H9 (cell line): ENCODE measurements around the gene CDKN2B. TPM values are rescaled to one million over a fixed set of nuclear protein-coding genes. Genes with fewer than 3 reads are reported as not detected.

Source experiments
- DNase-seq: peaks from one replicate; pipeline ENCODE4 v3.0.0-alpha.2; 2017
- H2AFZ ChIP-seq: one replicate; pipeline ENCODE4 v1.6.1; 2013; ENCODE audit warnings: mild to moderate bottlenecking, low read length, control low read depth, moderate library complexity
- H2AK5ac ChIP-seq: 2 replicates; pipeline ENCODE4 v1.6.1; 2013; ENCODE audit warnings: low read length, control low read depth, mixed read lengths; ENCODE audit not compliant: insufficient read length
- H2BK120ac ChIP-seq: one replicate; pipeline ENCODE4 v1.6.1; 2013; ENCODE audit warnings: low read depth, mild to moderate bottlenecking, low read length, control low read depth, inconsistent platforms; ENCODE audit not compliant: poor library complexity, severe bottlenecking
- H2BK12ac ChIP-seq: 2 replicates; pipeline ENCODE4 v1.6.1; 2013; ENCODE audit warnings: low read length, control low read depth, mixed read lengths, low read depth; ENCODE audit not compliant: insufficient read length
- H2BK15ac ChIP-seq: 2 replicates; pipeline ENCODE4 v1.6.1; 2013; ENCODE audit warnings: low read depth, low read length, control low read depth
- H2BK20ac ChIP-seq: one replicate; pipeline ENCODE4 v1.6.1; 2013; ENCODE audit warnings: low read depth, mild to moderate bottlenecking, low read length, control low read depth, inconsistent platforms; ENCODE audit not compliant: poor library complexity, severe bottlenecking
- H2BK5ac ChIP-seq: 2 replicates; pipeline ENCODE4 v1.6.1; 2013; ENCODE audit warnings: low read length, control low read depth, mixed read lengths; ENCODE audit not compliant: insufficient read length
- H3K14ac ChIP-seq: 2 replicates; pipeline ENCODE4 v1.6.1; 2013; ENCODE audit warnings: low read length, control low read depth; ENCODE audit not compliant: insufficient read depth
- H3K18ac ChIP-seq: 2 replicates; pipeline ENCODE4 v1.6.1; 2013; ENCODE audit warnings: low read depth, mild to moderate bottlenecking, mixed read lengths, low read length, control low read depth; ENCODE audit not compliant: insufficient read length
- H3K23ac ChIP-seq: 2 replicates; pipeline ENCODE4 v1.6.1; 2013; ENCODE audit warnings: low read length, control low read depth, mixed read lengths, low read depth; ENCODE audit not compliant: insufficient read length
- H3K23me2 ChIP-seq: 2 replicates; pipeline ENCODE4 v1.6.1; 2013; ENCODE audit warnings: low read depth, mild to moderate bottlenecking, mixed read lengths, low read length, control low read depth; ENCODE audit not compliant: insufficient read length, poor library complexity, severe bottlenecking
- H3K27ac ChIP-seq: 2 replicates; pipeline ENCODE4 v1.5.1; 2013; ENCODE audit warnings: low read length, control low read depth, mixed read lengths, low read depth; ENCODE audit not compliant: insufficient read length
- H3K27me3 ChIP-seq: 2 replicates; pipeline ENCODE4 v1.6.1; 2013; ENCODE audit warnings: low read length, control low read depth, inconsistent platforms; ENCODE audit not compliant: insufficient read depth
- H3K4ac ChIP-seq: 2 replicates; pipeline ENCODE4 v1.6.1; 2013; ENCODE audit warnings: low read depth, mild to moderate bottlenecking, control low read depth, inconsistent platforms, low read length, moderate library complexity
- H3K4me1 ChIP-seq: 2 replicates; pipeline ENCODE4 v1.6.1; 2013; ENCODE audit warnings: low read length, control low read depth, inconsistent platforms; ENCODE audit not compliant: insufficient read depth
- H3K4me2 ChIP-seq: 2 replicates; pipeline ENCODE4 v1.6.1; 2013; ENCODE audit warnings: low read length, control low read depth, mixed read lengths; ENCODE audit not compliant: insufficient read length, insufficient read depth
- H3K56ac ChIP-seq: 2 replicates; pipeline ENCODE4 v1.6.1; 2013; ENCODE audit warnings: low read depth, mild to moderate bottlenecking, mixed read lengths, low read length, control low read depth; ENCODE audit not compliant: insufficient read length
- H3K79me1 ChIP-seq: 2 replicates; pipeline ENCODE4 v1.6.1; 2013; ENCODE audit warnings: low read depth, mild to moderate bottlenecking, moderate library complexity, low read length, control low read depth, inconsistent platforms; ENCODE audit not compliant: insufficient read depth, poor library complexity, severe bottlenecking
- H3K79me2 ChIP-seq: 2 replicates; pipeline ENCODE4 v1.6.1; 2013; ENCODE audit warnings: low read length, control low read depth, inconsistent platforms; ENCODE audit not compliant: insufficient read depth
- H3K9ac ChIP-seq: 2 replicates; pipeline ENCODE4 v1.6.1; 2013; ENCODE audit warnings: low read length, control low read depth, mixed read lengths; ENCODE audit not compliant: insufficient read length; ENCODE audit errors: extremely low read depth
- H3K9me3 ChIP-seq: one replicate; pipeline ENCODE4 v1.6.1; 2013; ENCODE audit warnings: low read depth, low read length, inconsistent platforms; ENCODE audit not compliant: control insufficient read depth
- H3T11ph ChIP-seq: one replicate; pipeline ENCODE4 v1.6.1; 2013; ENCODE audit warnings: mild to moderate bottlenecking, low read length, control low read depth, inconsistent platforms
- H4K20me1 ChIP-seq: one replicate; pipeline ENCODE4 v1.6.1; 2013; ENCODE audit not compliant: control insufficient read depth, insufficient read length, insufficient read depth
- H4K5ac ChIP-seq: 2 replicates; pipeline ENCODE4 v1.6.1; 2013; ENCODE audit warnings: low read depth, mild to moderate bottlenecking, mixed read lengths, low read length, control low read depth; ENCODE audit not compliant: insufficient read length
- H4K8ac ChIP-seq: replicated peaks from 2 replicates; pipeline ENCODE4 v1.6.1; 2013; ENCODE audit warnings: low read length, control low read depth, mixed read lengths, low read depth; ENCODE audit not compliant: insufficient read length
- H4K91ac ChIP-seq: 2 replicates; pipeline ENCODE4 v1.6.1; 2013; ENCODE audit warnings: low read depth, mild to moderate bottlenecking, moderate library complexity, mixed read lengths, low read length, control low read depth; ENCODE audit not compliant: insufficient read length
- H3K27ac Mint-ChIP-seq, 3 experiments: 2 replicates in 2 of 3; 3 replicates in 1 of 3; pipeline ENCODE4 v1.8.0; 2020 to 2021; ENCODE audit warnings: mixed read lengths in 3 of 3, mild to moderate bottlenecking in 1 of 3, moderate library complexity in 1 of 3
- H3K27me3 Mint-ChIP-seq: 2 replicates; pipeline ENCODE4 v1.8.0; 2021; ENCODE audit warnings: low read depth, mild to moderate bottlenecking, moderate library complexity, mixed read lengths
- H3K36me3 Mint-ChIP-seq, 3 experiments: 2 replicates in 2 of 3; 3 replicates in 1 of 3; pipeline ENCODE4 v1.8.0; 2020 to 2021; ENCODE audit warnings: low read depth in 3 of 3, mixed read lengths in 3 of 3; ENCODE audit not compliant: insufficient read depth in 1 of 3
- H3K4me1 Mint-ChIP-seq, 2 experiments: 2 replicates each; pipeline ENCODE4 v1.8.0; 2020; ENCODE audit warnings: mixed read lengths in 2 of 2
- H3K4me3 Mint-ChIP-seq, 2 experiments: 2 replicates in 1 of 2; 3 replicates in 1 of 2; pipeline ENCODE4 v1.8.0; 2020 to 2021; ENCODE audit warnings: mild to moderate bottlenecking in 2 of 2, mixed read lengths in 2 of 2, moderate library complexity in 1 of 2
- H3K9me3 Mint-ChIP-seq, 2 experiments: 2 replicates in 1 of 2; 3 replicates in 1 of 2; pipeline ENCODE4 v1.8.0; 2020; ENCODE audit warnings: mild to moderate bottlenecking in 2 of 2, mixed read lengths in 2 of 2, moderate library complexity in 1 of 2
- WGBS: extraction: QIAGEN DNeasy Blood & Tissue Kit; methylation state at CpG from one replicate; pipeline ENCODE4 v1.1.7; 2013; ENCODE audit warnings: missing lambda C conversion rate, low lambda C conversion rate, mixed read lengths; ENCODE audit not compliant: insufficient read length; ENCODE audit errors: extremely low coverage; 5-methylcytosine and 5-hydroxymethylcytosine counted together
- total RNA-seq: library from RNA; stranded (reverse); gene quantifications from 2 replicates; pipeline ENCODE4 v1.2.1, GENCODE V29; 2021
- TF ChIP-seq, protein P1 (sequence below): fragments of 200-600 bp; sonication (generic); conservative IDR thresholded peaks from 3 replicates; pipeline ENCODE4 v1.8.0; 2021; ENCODE audit warnings: antibody characterized with exemption, mild to moderate bottlenecking

CDKN2B gene
- total RNA-seq, 1 experiment from 2014 or later, result 0.13 TPM

DNA sequence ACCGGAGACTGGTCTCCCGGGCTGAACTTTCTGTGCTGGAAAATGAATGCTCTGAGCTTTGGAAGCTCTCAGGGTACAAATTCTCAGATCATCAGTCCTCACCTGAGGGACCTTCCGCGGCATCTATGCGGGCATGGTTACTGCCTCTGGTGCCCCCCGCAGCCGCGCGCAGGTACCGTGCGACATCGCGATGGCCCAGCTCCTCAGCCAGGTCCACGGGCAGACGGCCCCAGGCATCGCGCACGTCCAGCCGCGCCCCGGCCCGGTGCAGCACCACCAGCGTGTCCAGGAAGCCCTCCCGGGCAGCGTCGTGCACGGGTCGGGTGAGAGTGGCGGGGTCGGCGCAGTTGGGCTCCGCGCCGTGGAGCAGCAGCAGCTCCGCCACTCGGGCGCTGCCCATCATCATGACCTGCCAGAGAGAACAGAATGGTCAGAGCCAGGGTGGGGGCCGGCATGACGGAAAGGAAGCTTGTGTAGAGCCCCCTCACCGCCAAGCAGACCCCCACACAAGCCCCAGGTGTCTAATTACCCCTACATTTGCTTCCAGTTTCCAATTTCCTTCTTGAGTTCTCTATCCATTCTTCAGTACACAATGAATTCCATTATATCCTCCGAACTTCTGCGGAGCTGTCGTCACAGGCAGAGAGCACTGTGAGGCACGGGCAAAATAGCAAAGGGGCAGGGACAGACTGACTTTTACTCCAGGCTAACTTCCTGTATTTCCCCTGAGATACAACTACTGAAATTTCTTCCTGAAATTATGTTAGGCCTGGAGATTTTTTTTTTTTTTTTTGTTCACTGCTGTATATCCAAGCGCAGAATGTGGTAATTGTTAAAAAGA lies 38.1 kb downstream of the CDKN2B start:
- Histone ChIP-seq H3K4me1 (no peaks in the 10 kb centered on the region; the same call in 1 of the 2 replicates), H4K91ac (no peak overlapping the region), H3K23ac (no peak overlapping the region), H3T11ph (no peak overlapping the region), H3K4me2 (peak overlapping the region; percentile 45), H3K79me1 (no peaks in the 10 kb centered on the region), H3K4ac (no peak overlapping the region), H3K79me2 (no peaks in the 10 kb centered on the region), H3K9me3 (no peaks in the 10 kb centered on the region), H2BK120ac (no peak overlapping the region), H4K20me1 (no peaks in the 10 kb centered on the region), H2AK5ac (no peak overlapping the region), H4K8ac (no peak overlapping the region), H3K56ac (no peak overlapping the region), H3K14ac (no peak overlapping the region), H3K18ac (no peak overlapping the region), H3K9ac (no peak overlapping the region), H3K23me2 (peaks cover 6% of the 10 kb centered on the region), H2BK15ac (no peak overlapping the region), H2BK12ac (no peak overlapping the region), H3K27me3 (peaks cover 79% of the 10 kb centered on the region), H3K27ac (no peak overlapping the region), H2BK5ac (no peak overlapping the region), H2BK20ac (no peak overlapping the region), H4K5ac (no peak overlapping the region), H2AFZ (no peak overlapping the region)
- TF ChIP-seq, protein P1, sequence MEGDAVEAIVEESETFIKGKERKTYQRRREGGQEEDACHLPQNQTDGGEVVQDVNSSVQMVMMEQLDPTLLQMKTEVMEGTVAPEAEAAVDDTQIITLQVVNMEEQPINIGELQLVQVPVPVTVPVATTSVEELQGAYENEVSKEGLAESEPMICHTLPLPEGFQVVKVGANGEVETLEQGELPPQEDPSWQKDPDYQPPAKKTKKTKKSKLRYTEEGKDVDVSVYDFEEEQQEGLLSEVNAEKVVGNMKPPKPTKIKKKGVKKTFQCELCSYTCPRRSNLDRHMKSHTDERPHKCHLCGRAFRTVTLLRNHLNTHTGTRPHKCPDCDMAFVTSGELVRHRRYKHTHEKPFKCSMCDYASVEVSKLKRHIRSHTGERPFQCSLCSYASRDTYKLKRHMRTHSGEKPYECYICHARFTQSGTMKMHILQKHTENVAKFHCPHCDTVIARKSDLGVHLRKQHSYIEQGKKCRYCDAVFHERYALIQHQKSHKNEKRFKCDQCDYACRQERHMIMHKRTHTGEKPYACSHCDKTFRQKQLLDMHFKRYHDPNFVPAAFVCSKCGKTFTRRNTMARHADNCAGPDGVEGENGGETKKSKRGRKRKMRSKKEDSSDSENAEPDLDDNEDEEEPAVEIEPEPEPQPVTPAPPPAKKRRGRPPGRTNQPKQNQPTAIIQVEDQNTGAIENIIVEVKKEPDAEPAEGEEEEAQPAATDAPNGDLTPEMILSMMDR, result no peak
- no CpG with 5 or more reads among the region's 45 CpGs for WGBS
- peaks cover 99% of the 10 kb centered on the region for H3K27me3 Mint-ChIP-seq
- H3K9me3 Mint-ChIP-seq, result peaks cover 6 to 19% of the 10 kb centered on the region in 2 experiments
- H3K36me3 Mint-ChIP-seq, result peaks cover 0 to 3% (median 0%) of the 10 kb centered on the region in 3 experiments; a peak in 2 of 7 replicates
- H3K4me1 Mint-ChIP-seq, result peaks cover 38 to 49% of the 10 kb centered on the region in 2 experiments
- peak; percentile 40 for DNase-seq
- no peak overlapping the region for H3K27ac Mint-ChIP-seq
- peak overlapping the region; percentile 2 to 70; a peak in 3 of 5 replicates for H3K4me3 Mint-ChIP-seq
